ENCODE data around the gene CFAP107. TPM values are rescaled to one million over a fixed set of nuclear protein-coding genes. Genes with fewer than 3 reads are reported as not detected.
"Not testable (repeated sequence)": the region's sequence is repeated elsewhere in the genome, so short reads cannot be mapped to it uniquely, and the experiment has no call there.

Gene CFAP107
- polyA plus RNA-seq, 1 donor (not counting 4 experiments of a cell fraction or from before 2014, with no cell fraction given), result not detected

- Histone ChIP-seq H3K4me2 (ENCODE audit: control insufficient read depth, extremely low read depth, insufficient read depth, low read depth, low read length) (no peak overlapping the region), H2AFZ (ENCODE audit: control insufficient read depth, low read length) (no peak overlapping the region), H4K20me1 (ENCODE audit: control insufficient read depth, extremely low read depth, insufficient read depth, low read length) (no peaks in the 10 kb centered on the region), H3K4me1 (ENCODE audit: control insufficient read depth, extremely low read depth, insufficient read depth, low read length) (no peaks in the 10 kb centered on the region), H3K79me2 (ENCODE audit: control insufficient read depth, insufficient read depth, low read length) (no peaks in the 10 kb centered on the region), H3K9me1 (ENCODE audit: control insufficient read depth, extremely low read depth, insufficient read depth, low read length) (no peaks in the 10 kb centered on the region), H3K4me3 (ENCODE audit: control insufficient read depth in 2 of 3, extremely low read depth in 1 of 3, insufficient read depth in 2 of 3, low read depth in 1 of 3, low read length in 3 of 3) (no peak overlapping the region), H3K27ac (ENCODE audit: control insufficient read depth, insufficient read depth, low read length) (no peak overlapping the region), H3K9me3 (ENCODE audit: control insufficient read depth, low read depth, low read length) (no peaks in the 10 kb centered on the region), H3K36me3 (ENCODE audit: control insufficient read depth in 2 of 2, extremely low read depth in 1 of 2, insufficient read depth in 2 of 2, low read length in 2 of 2) (no peaks in the 10 kb centered on the region), H3K9ac (ENCODE audit: control insufficient read depth, extremely low read depth, insufficient read depth, low read length) (no peak overlapping the region), H3K27me3 (ENCODE audit: control insufficient read depth, extremely low read depth, insufficient read depth, low read length) (no peaks in the 10 kb centered on the region)
- no peak for TF ChIP-seq CTCF (optimal IDR thresholded peaks at IDR 0.05 in 1 of 3, IDR thresholded peaks at IDR 0.05 in 1 of 3, conservative IDR thresholded peaks at IDR 0.05 in 1 of 3; ENCODE audit: extremely low read depth in 1 of 3, insufficient read depth in 2 of 3, low read length in 3 of 3)
- FAIRE-seq (no peak), DNase-seq (ENCODE audit: low read depth, low spot score) (no peak)
- dilution Hi-C loops (cut with MboI; ENCODE audit: extremely low pct_ligation_motif_present, low sequenced_read_pairs), result no loop called here
These were observed 32.9 kb downstream of the CFAP107 start for GRCh38 chr1:12778907-12779306.

- H3K4me1 ChIP-seq (ENCODE audit: control insufficient read depth, extremely low read depth, insufficient read depth, low read length); dilution Hi-C loops (cut with MboI; ENCODE audit: extremely low pct_ligation_motif_present, low sequenced_read_pairs); H4K20me1 ChIP-seq (ENCODE audit: control insufficient read depth, extremely low read depth, insufficient read depth, low read length); H3K27me3 ChIP-seq (ENCODE audit: control insufficient read depth, extremely low read depth, insufficient read depth, low read length); H3K27ac ChIP-seq (ENCODE audit: control insufficient read depth, insufficient read depth, low read length); DNase-seq (ENCODE audit: low read depth, low spot score); H3K9me1 ChIP-seq (ENCODE audit: control insufficient read depth, extremely low read depth, insufficient read depth, low read length); H3K79me2 ChIP-seq (ENCODE audit: control insufficient read depth, insufficient read depth, low read length); H3K9ac ChIP-seq (ENCODE audit: control insufficient read depth, extremely low read depth, insufficient read depth, low read length); FAIRE-seq; H3K36me3 ChIP-seq (ENCODE audit: control insufficient read depth in 2 of 2, extremely low read depth in 1 of 2, insufficient read depth in 2 of 2, low read length in 2 of 2); H3K9me3 ChIP-seq (ENCODE audit: control insufficient read depth, low read depth, low read length); H3K4me2 ChIP-seq (ENCODE audit: control insufficient read depth, extremely low read depth, insufficient read depth, low read depth, low read length); H2AFZ ChIP-seq (ENCODE audit: control insufficient read depth, low read length); H3K4me3 ChIP-seq (ENCODE audit: control insufficient read depth in 2 of 3, extremely low read depth in 1 of 3, insufficient read depth in 2 of 3, low read depth in 1 of 3, low read length in 3 of 3): not testable (repeated sequence)
These were observed 35.5 kb downstream of the CFAP107 start for GRCh38 chr1:12781488-12781887.

GRCh38 chr1:12783783-12784182, 37.8 kb downstream of the CFAP107 start:
- peak; percentile 9 to 17 (median 16) for TF ChIP-seq CTCF (optimal IDR thresholded peaks at IDR 0.05 in 1 of 3, IDR thresholded peaks at IDR 0.05 in 1 of 3, conservative IDR thresholded peaks at IDR 0.05 in 1 of 3; ENCODE audit: extremely low read depth in 1 of 3, insufficient read depth in 2 of 3, low read length in 3 of 3)
- not testable (repeated sequence) for DNase-seq (ENCODE audit: low read depth, low spot score)

GRCh38 chr1:12784729-12785128, 38.7 kb downstream of the CFAP107 start:
- H3K4me1 ChIP-seq (ENCODE audit: control insufficient read depth, extremely low read depth, insufficient read depth, low read length); FAIRE-seq; H3K36me3 ChIP-seq (ENCODE audit: control insufficient read depth in 2 of 2, extremely low read depth in 1 of 2, insufficient read depth in 2 of 2, low read length in 2 of 2); H4K20me1 ChIP-seq (ENCODE audit: control insufficient read depth, extremely low read depth, insufficient read depth, low read length); H3K4me3 ChIP-seq (ENCODE audit: control insufficient read depth in 2 of 3, extremely low read depth in 1 of 3, insufficient read depth in 2 of 3, low read depth in 1 of 3, low read length in 3 of 3); H3K27me3 ChIP-seq (ENCODE audit: control insufficient read depth, extremely low read depth, insufficient read depth, low read length); DNase-seq (ENCODE audit: low read depth, low spot score); H3K9me3 ChIP-seq (ENCODE audit: control insufficient read depth, low read depth, low read length); H2AFZ ChIP-seq (ENCODE audit: control insufficient read depth, low read length); H3K79me2 ChIP-seq (ENCODE audit: control insufficient read depth, insufficient read depth, low read length); dilution Hi-C loops (cut with MboI; ENCODE audit: extremely low pct_ligation_motif_present, low sequenced_read_pairs); H3K4me2 ChIP-seq (ENCODE audit: control insufficient read depth, extremely low read depth, insufficient read depth, low read depth, low read length); H3K9ac ChIP-seq (ENCODE audit: control insufficient read depth, extremely low read depth, insufficient read depth, low read length); H3K9me1 ChIP-seq (ENCODE audit: control insufficient read depth, extremely low read depth, insufficient read depth, low read length); H3K27ac ChIP-seq (ENCODE audit: control insufficient read depth, insufficient read depth, low read length): not testable (repeated sequence)

More at GRCh38 chr1:12783783-12784182, 37.8 kb downstream of the CFAP107 start:
- H3K4me2 ChIP-seq (ENCODE audit: control insufficient read depth, extremely low read depth, insufficient read depth, low read depth, low read length); FAIRE-seq; H3K9me3 ChIP-seq (ENCODE audit: control insufficient read depth, low read depth, low read length); H3K27me3 ChIP-seq (ENCODE audit: control insufficient read depth, extremely low read depth, insufficient read depth, low read length); dilution Hi-C loops (cut with MboI; ENCODE audit: extremely low pct_ligation_motif_present, low sequenced_read_pairs); H2AFZ ChIP-seq (ENCODE audit: control insufficient read depth, low read length); H3K36me3 ChIP-seq (ENCODE audit: control insufficient read depth in 2 of 2, extremely low read depth in 1 of 2, insufficient read depth in 2 of 2, low read length in 2 of 2); H3K9ac ChIP-seq (ENCODE audit: control insufficient read depth, extremely low read depth, insufficient read depth, low read length); H3K79me2 ChIP-seq (ENCODE audit: control insufficient read depth, insufficient read depth, low read length); H3K4me3 ChIP-seq (ENCODE audit: control insufficient read depth in 2 of 3, extremely low read depth in 1 of 3, insufficient read depth in 2 of 3, low read depth in 1 of 3, low read length in 3 of 3); H3K27ac ChIP-seq (ENCODE audit: control insufficient read depth, insufficient read depth, low read length); H4K20me1 ChIP-seq (ENCODE audit: control insufficient read depth, extremely low read depth, insufficient read depth, low read length); H3K9me1 ChIP-seq (ENCODE audit: control insufficient read depth, extremely low read depth, insufficient read depth, low read length); H3K4me1 ChIP-seq (ENCODE audit: control insufficient read depth, extremely low read depth, insufficient read depth, low read length): not testable (repeated sequence)
